ENCODE results near the gene EYS. TPM values are rescaled to one million over a fixed set of nuclear protein-coding genes. Genes with fewer than 3 reads are reported as not detected.
"Not testable (repeated sequence)": the region's sequence is repeated elsewhere in the genome, so short reads cannot be mapped to it uniquely, and the experiment has no call there.

EYS gene
- total and polyA plus RNA-seq, 7 donors, result 0.07 to 0.46 TPM; not detected in 5

DNA sequence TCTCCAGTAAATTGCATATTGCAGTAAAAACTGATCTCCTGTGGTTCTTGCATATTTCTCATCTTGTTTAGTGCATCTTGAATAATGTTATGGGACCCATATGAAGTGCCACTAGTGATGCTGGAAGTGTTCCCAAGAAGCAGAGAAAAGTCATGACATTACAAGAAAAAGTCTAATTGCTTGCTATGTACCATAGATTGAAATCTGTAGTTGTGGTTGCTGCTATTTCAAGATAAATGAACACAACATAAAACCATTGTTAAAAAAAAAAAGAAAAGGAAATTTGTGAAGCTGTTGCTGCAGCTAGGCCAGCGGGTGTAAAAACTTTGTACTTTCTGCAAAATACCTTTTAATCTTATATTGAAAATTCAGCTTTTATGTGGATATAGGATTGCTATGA lies 1767.0 kb downstream of the EYS start:
- intact Hi-C loops (cut with DNase I), result no loop called here
- 81 to 97% methylated on average over 1 of the region's 1 CpG for WGBS, 2 donors
- no peaks in the 10 kb centered on the region for H3K27me3 ChIP-seq
- H3K4me1 ChIP-seq, result no peaks in the 10 kb centered on the region
- no peaks in the 10 kb centered on the region for H3K36me3 ChIP-seq
- DNase-seq, result no peak
- no peaks in the 10 kb centered on the region for H3K9me3 ChIP-seq
- H3K27ac ChIP-seq, result no peak overlapping the region
- TF ChIP-seq, protein P1, sequence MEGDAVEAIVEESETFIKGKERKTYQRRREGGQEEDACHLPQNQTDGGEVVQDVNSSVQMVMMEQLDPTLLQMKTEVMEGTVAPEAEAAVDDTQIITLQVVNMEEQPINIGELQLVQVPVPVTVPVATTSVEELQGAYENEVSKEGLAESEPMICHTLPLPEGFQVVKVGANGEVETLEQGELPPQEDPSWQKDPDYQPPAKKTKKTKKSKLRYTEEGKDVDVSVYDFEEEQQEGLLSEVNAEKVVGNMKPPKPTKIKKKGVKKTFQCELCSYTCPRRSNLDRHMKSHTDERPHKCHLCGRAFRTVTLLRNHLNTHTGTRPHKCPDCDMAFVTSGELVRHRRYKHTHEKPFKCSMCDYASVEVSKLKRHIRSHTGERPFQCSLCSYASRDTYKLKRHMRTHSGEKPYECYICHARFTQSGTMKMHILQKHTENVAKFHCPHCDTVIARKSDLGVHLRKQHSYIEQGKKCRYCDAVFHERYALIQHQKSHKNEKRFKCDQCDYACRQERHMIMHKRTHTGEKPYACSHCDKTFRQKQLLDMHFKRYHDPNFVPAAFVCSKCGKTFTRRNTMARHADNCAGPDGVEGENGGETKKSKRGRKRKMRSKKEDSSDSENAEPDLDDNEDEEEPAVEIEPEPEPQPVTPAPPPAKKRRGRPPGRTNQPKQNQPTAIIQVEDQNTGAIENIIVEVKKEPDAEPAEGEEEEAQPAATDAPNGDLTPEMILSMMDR (IDR thresholded peaks at IDR 0.05), result no peak
- H3K4me3 ChIP-seq, result no peak overlapping the region

DNA sequence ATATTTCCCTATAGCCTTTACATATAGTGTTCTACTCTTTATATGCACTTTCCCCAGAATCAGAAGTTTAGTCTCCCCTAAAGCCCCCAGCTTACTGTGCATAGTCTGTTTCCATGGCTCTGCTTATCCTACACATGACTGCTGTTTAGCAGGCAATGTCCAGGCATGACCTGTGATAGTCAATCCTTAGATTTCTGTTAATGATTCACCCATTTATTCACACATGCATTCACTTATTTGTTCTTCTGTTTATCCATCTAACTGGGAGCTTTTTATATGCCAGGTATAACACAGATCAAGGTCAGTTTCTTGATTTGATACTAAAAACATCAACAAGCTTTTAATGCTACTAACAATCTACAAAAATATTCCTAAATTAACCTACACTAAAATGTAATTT lies 1770.6 kb downstream of the EYS start:
- TF ChIP-seq POLR2A (IDR thresholded peaks at IDR 0.05) (no peak), EP300 (IDR thresholded peaks at IDR 0.05) (no peak), POLR2AphosphoS5 (IDR thresholded peaks at IDR 0.05) (no peak)
- TF ChIP-seq, protein P1 (IDR thresholded peaks at IDR 0.05), result no peak
- H3K27me3 ChIP-seq, result no peaks in the 10 kb centered on the region
- intact Hi-C loops (cut with DNase I), result no loop called here
- no peaks in the 10 kb centered on the region for H3K36me3 ChIP-seq
- H3K4me3 ChIP-seq, result no peak overlapping the region
- H3K9me3 ChIP-seq, result no peaks in the 10 kb centered on the region
- no peak for DNase-seq
- H3K4me1 ChIP-seq, result no peaks in the 10 kb centered on the region
- no peak overlapping the region for H3K27ac ChIP-seq

DNA sequence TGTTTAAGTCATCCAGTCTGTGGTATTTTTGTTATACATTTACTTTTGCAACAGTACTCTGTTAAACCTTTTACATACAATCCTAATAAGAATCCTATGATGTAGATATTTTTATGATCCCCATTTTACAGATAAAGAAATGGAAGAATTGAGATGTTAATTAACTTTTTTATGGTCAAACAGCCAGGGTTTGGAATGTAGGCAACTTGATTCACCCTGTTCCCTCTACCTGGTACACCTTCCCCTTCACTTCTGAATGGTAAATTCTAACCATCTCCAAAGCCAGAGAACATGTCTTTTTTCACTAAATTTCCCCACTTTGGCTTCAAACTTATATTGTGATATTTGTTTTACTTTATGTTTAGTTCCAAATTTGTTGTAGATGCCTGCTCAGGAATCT lies 1771.3 kb downstream of the EYS start:
- Histone ChIP-seq H3K4me1 (no peaks in the 10 kb centered on the region), H3K27me3 (no peaks in the 10 kb centered on the region), H3K27ac (no peak overlapping the region), H3K36me3 (no peaks in the 10 kb centered on the region), H3K9me3 (no peaks in the 10 kb centered on the region), H3K4me3 (no peak overlapping the region)
- no peak for DNase-seq
- TF ChIP-seq EP300 (IDR thresholded peaks at IDR 0.05), result no peak
- TF ChIP-seq, protein P1 (IDR thresholded peaks at IDR 0.05), result no peak
- intact Hi-C loops (cut with DNase I), result no loop called here

DNA sequence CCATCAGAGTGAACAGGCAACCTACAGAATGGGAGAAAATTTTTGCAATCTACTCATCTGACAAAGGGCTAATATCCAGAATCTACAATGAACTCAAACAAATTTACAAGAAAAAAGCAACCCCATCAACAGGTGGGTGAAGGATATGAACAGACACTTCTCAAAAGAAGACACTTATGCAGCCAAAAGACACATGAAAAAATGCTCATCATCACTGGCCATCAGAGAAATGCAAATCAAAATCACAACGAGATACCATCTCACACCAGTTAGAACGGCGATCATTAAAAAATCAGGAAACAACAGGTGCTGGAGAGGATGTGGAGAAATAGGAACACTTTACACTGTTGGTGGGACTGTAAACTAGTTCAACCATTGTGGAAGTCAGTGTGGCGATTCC lies 1773.1 kb downstream of the EYS start:
- intact Hi-C loops (cut with DNase I), result not testable (repeated sequence)

DNA sequence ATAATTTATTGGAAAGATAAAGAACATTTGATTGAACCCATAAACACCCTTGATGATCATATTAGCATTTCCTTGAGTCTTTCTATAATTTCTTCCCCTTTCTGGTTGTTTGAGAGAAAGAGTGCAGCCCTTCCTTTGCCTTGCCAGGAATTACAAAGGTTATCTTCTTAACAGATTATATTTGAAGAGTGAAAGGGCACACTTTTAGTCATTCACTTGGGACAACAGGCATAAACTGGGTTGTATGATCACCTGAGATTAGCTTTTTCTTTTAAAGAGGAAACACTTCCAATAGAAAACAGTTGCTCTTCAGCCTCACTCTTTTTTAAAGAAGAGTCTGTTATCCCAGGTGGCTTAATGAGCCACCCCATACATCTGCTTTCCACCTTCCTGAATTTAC lies 1776.2 kb downstream of the EYS start:
- no peaks in the 10 kb centered on the region for H3K27me3 ChIP-seq
- TF ChIP-seq, protein P1 (IDR thresholded peaks at IDR 0.05), result no peak
- intact Hi-C loops (cut with DNase I), result no loop called here
- no peaks in the 10 kb centered on the region for H3K9me3 ChIP-seq
- no peaks in the 10 kb centered on the region for H3K36me3 ChIP-seq
- H3K4me1 ChIP-seq, result no peaks in the 10 kb centered on the region
- no peak overlapping the region for H3K4me3 ChIP-seq
- no peak overlapping the region for H3K27ac ChIP-seq
- no peak for DNase-seq

More for the DNA sequence above, 1773.1 kb downstream of the EYS start:
- not testable (repeated sequence) for DNase-seq, H3K9me3 ChIP-seq, H3K27me3 ChIP-seq, H3K4me1 ChIP-seq, H3K27ac ChIP-seq, H3K36me3 ChIP-seq, H3K4me3 ChIP-seq
- 84 to 90% methylated on average over 3 of the region's 4 CpGs for WGBS, 2 donors

DNA sequence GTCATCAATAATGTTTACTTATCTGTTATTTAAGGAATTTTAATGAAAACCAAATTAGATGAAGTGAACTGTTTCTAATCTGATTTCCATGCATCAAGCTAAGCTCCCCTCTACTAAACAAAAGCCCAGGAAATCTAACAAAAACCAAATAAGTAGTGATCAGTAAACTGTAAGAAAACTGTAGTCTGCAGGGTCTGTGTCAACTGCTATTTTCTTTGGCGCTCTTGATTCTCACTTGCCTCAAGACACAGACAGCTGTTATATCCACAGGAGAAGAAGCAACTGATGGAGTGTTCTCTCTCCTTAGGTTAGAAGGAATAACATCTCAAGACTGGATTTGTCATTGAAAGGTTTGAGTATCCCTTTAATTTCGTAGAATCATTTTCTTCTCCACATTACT lies 1777.9 kb downstream of the EYS start:
- no peak for DNase-seq
- H3K4me1 ChIP-seq, result no peaks in the 10 kb centered on the region
- H3K4me3 ChIP-seq, result no peak overlapping the region
- no peak overlapping the region for H3K27ac ChIP-seq
- intact Hi-C loops (cut with DNase I), result no loop called here
- TF ChIP-seq POLR2AphosphoS5 (IDR thresholded peaks at IDR 0.05) (no peak), EP300 (IDR thresholded peaks at IDR 0.05) (no peak), POLR2A (IDR thresholded peaks at IDR 0.05) (no peak)
- TF ChIP-seq, protein P1 (IDR thresholded peaks at IDR 0.05), result no peak
- no peaks in the 10 kb centered on the region for H3K36me3 ChIP-seq
- no peaks in the 10 kb centered on the region for H3K9me3 ChIP-seq
- no peaks in the 10 kb centered on the region for H3K27me3 ChIP-seq
- WGBS, 2 donors, result 90 to 91% methylated on average over 2 of the region's 2 CpGs
